ENCODE measurements around the gene CHST15.

The CHST15 gene, protein sequence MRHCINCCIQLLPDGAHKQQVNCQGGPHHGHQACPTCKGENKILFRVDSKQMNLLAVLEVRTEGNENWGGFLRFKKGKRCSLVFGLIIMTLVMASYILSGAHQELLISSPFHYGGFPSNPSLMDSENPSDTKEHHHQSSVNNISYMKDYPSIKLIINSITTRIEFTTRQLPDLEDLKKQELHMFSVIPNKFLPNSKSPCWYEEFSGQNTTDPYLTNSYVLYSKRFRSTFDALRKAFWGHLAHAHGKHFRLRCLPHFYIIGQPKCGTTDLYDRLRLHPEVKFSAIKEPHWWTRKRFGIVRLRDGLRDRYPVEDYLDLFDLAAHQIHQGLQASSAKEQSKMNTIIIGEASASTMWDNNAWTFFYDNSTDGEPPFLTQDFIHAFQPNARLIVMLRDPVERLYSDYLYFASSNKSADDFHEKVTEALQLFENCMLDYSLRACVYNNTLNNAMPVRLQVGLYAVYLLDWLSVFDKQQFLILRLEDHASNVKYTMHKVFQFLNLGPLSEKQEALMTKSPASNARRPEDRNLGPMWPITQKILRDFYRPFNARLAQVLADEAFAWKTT

DNA sequence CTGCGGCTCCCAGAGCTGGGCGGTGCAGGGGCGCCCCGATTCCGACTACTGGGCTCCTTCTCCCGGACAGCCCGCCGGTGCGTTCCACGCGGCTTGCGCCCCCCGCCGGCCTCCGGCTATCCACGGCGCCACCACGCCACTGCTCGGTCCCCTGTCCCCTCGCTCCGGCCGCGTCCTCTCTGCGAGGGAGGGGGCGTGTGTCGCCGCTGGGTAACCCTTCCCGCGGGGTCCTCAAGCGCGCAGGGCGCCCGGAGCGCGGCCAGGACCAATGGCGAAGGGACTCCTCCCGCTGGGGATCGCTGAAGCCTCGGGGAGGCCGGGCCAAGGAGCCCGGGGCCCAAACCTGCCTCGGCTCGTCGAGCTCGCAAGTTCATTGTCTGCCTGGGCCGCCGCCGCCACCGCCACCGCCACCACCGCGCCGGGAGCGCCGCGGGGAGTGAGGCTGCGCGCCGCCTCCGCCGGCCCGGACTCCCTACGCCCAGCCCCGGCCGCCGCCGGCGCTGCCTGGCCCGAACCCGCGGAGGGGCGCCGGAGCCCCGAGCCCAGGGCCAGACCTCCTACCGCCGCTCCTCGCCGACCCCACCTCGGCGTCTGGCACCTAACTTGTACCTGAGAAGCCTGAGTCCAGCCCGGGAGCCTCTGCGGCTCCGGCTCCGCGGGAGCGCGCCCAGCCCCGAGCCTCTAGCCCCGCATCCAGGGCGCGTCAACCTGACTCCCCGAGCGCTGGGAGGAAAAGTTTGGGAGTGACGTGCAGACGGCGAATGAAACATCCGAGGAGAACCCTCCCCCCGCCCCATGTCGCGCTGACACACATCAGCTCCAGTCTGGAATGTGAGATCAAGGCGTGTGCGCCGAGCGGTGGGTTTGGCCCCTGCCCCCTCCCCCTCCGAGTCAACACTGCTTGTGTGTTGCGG, at the start of gene CHST15:
TSS of gene CHST15 (minus strand) at position 739 of the 914 bp plus-strand sequence. CDS start 47,386 bp downstream, outside the sequence.
- ATAC-seq (replicated peaks; ENCODE audit: extremely low read depth, poor library complexity, severe bottlenecking) (no peak), DNase-seq (ENCODE audit: low spot score in 2 of 2) (no peak)
- Mint-ChIP-seq H3K9me3 (no peaks in the 10 kb centered on the region), H3K36me3 (ENCODE audit: insufficient read depth) (peaks cover 4% of the 10 kb centered on the region), H3K4me3 (no peak within 1 kb of the TSS), H3K4me1 (peaks cover 5% of the 10 kb centered on the region), H3K27ac (ENCODE audit: low read depth) (no peak within 1 kb of the TSS), H3K27me3 (peaks cover 61% of the 10 kb centered on the region)

DNA sequence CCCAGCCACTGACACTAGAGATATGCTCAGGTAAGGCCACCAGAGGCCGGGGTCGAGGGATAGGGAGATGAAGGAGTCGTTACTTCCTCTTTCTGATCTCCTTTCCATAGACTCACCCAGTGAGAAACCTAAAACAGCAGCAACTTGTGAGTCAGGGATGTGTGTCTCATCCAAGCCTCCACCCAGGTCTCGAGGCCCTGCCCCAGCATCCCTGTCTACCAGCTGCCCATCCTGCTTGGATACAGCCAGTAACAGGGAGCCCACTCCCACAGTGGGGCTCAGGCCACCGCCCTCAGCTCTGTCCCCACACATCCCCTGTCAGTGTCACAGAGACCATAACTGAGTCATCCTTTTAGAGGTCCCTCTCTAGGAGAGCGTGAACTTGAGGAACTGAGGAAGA, 49.6 kb upstream of the CHST15 start:
- H3K4me3 Mint-ChIP-seq = no peak overlapping the region

DNA sequence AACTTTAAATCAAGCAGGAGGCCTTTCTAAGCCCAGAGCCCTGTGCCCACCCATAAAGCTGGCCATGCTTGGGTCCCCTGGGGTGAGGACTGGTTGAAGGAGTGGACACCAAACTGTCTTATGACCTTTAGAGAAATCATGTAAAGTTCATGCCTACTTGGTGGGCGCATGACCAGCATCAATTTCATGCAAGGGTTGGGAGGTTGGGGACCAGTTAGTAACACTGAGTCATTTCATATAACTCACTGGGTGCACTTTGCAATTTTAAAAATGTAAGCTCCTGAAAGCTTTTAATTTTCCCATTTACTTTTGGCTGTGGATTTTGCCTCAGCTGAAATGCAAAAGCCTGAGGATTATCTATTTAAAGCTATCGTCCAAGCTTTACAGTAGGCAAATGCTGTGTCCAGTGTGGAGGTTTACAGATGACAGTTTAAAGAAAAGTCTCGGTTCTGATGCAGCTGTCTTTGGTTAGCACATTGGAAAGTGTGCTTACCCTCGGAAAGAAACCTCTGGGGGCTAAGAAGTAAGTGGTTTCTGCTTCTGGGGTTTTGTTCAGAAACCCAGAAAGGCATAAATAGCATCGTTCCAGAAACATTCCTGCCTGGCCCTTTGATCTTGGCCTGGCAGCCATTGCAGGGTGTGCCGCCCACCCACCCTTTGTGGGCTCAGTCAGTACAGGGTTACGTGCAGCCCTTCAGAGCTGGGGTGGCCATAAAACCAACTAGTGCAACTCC, 48.8 kb upstream of the CHST15 start:
- Mint-ChIP-seq H3K27me3 (peaks cover 25% of the 10 kb centered on the region), H3K36me3 (ENCODE audit: insufficient read depth) (no peaks in the 10 kb centered on the region), H3K4me1 (no peaks in the 10 kb centered on the region), H3K27ac (ENCODE audit: low read depth) (no peak overlapping the region), H3K9me3 (no peaks in the 10 kb centered on the region), H3K4me3 (no peak overlapping the region)
- DNase-seq (ENCODE audit: low spot score in 2 of 2) = no peak
- no peak for ATAC-seq (replicated peaks; ENCODE audit: extremely low read depth, poor library complexity, severe bottlenecking)

More for the DNA sequence above, 49.6 kb upstream of the CHST15 start:
- ATAC-seq (replicated peaks; ENCODE audit: extremely low read depth, poor library complexity, severe bottlenecking) (no peak), DNase-seq (ENCODE audit: low spot score in 2 of 2) (no peak)
- H3K36me3 Mint-ChIP-seq (ENCODE audit: insufficient read depth) = no peaks in the 10 kb centered on the region
- H3K9me3 Mint-ChIP-seq = no peaks in the 10 kb centered on the region
- H3K27ac Mint-ChIP-seq (ENCODE audit: low read depth) = no peak overlapping the region
- H3K4me1 Mint-ChIP-seq = no peaks in the 10 kb centered on the region
- H3K27me3 Mint-ChIP-seq = peaks cover 17% of the 10 kb centered on the region

DNA sequence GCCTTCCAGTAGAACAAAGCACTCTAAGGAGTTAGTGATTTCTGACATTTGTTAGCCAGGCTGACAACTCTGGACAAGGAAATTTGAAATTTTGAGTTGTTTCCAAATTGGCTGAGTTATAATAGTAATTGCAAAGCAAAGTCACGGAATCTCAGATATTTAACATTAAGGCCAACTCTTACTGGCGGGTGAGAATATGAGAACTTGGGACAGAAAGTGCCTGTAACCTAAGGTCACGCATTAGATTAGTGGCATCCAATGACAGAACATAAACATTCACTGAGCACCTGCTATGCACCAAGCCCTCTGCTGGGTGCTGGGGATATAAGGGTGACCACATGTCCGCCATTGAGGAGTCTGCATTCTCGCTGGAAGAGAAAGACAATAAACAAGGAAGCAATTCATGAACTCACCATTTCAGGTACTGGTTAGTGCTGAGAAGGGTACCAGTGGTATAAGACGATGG, 45.5 kb upstream of the CHST15 start:
- ATAC-seq (replicated peaks; ENCODE audit: extremely low read depth, poor library complexity, severe bottlenecking) (no peak), DNase-seq (ENCODE audit: low spot score in 2 of 2) (no peak)
- Mint-ChIP-seq H3K9me3 (no peaks in the 10 kb centered on the region), H3K27ac (ENCODE audit: low read depth) (no peak overlapping the region), H3K27me3 (peaks cover 41% of the 10 kb centered on the region), H3K4me1 (no peaks in the 10 kb centered on the region), H3K4me3 (no peak overlapping the region), H3K36me3 (ENCODE audit: insufficient read depth) (no peaks in the 10 kb centered on the region)

DNA sequence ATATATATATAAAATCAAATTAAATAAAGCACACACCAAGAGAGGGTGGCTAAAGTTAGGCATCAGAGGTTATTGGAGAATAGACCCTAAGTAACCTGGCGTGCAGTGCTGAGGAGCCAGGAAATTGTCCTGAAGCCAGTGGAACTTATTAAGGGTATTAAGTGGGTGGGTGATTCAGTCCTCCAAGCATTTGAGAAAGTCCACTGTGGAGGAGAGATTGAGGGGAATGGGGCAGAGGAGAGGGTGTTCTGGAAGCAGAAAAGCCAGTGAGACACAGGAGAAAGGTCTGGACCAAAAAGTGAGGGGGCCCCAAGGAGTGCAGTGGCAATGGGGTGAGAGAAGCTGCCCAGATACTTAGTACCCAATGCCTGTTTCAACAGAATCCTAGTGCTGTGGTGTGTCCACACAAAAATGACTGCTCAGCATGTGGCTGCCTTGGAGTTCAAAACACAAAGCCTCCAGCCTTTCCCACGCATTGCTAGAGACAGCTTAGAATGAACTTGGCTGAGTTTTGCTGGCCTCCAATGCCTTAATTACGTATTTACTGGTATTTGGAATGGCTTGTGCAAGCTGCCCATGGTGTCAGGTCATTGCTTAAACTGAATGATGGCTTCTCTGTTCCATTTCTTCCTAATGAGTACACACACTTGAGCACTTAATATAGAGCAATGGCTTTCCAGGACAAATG, 44.9 kb upstream of the CHST15 start:
- Mint-ChIP-seq H3K27ac (ENCODE audit: low read depth) (no peak overlapping the region), H3K27me3 (peaks cover 42% of the 10 kb centered on the region), H3K9me3 (no peaks in the 10 kb centered on the region), H3K4me1 (no peaks in the 10 kb centered on the region), H3K4me3 (no peak overlapping the region), H3K36me3 (ENCODE audit: insufficient read depth) (no peaks in the 10 kb centered on the region)
- no peak for ATAC-seq (replicated peaks; ENCODE audit: extremely low read depth, poor library complexity, severe bottlenecking)
- no peak for DNase-seq (ENCODE audit: low spot score in 2 of 2)

DNA sequence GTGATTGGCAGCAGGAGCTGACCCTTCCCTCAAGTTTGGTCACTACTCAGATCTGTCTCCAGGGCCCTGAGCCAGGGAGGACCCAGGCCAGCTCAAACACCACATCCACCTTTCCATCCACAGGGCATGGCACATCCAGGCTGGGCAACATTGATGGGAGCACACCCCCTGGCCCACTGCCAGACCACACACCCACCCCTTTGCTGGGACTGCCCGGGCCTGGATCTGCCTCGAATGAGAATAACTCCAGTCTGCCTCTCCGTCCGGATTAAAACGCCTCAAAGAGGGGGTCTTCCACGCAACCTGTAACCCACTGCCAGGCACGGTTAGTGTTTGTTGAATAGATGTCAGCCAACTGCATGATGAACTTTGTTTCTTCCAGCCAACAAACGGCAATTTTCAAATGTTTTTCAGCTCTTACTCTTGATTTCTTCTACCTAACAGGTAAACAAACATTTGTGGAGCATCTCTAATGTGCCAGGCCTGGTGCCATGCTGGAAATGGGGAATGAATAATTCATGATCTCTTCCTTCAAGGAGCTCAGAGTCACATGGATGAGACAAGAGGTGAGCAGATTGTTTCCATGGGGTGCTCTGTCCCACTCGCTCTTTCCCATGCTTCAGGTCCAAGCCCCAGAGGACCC, 41.0 kb upstream of the CHST15 start:
- DNase-seq (ENCODE audit: low spot score in 2 of 2) (no peak), ATAC-seq (replicated peaks; ENCODE audit: extremely low read depth, poor library complexity, severe bottlenecking) (no peak)
- Mint-ChIP-seq H3K36me3 (ENCODE audit: insufficient read depth) (no peaks in the 10 kb centered on the region), H3K4me3 (no peak overlapping the region), H3K4me1 (no peaks in the 10 kb centered on the region), H3K27ac (ENCODE audit: low read depth) (no peak overlapping the region), H3K9me3 (no peaks in the 10 kb centered on the region), H3K27me3 (peaks cover 69% of the 10 kb centered on the region)

DNA sequence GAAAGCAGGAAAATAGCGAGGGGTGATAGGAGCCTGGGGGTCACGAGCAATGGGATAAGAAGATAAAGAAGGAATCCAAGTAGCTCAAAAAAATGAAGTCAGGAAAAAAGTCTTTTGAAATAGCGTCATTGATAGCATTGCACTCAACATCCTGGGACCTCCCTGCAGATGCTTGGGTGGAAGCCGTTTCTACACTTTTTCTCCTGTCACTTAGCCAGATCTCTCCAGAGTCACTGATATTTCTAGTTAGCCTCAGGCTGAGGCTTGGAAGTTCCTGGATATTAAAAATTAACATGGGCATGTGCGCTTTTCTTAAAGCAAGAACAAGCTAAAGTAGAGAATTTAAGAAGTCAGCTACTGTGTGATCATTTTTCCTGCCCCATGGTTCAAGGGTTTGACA, 39.5 kb upstream of the CHST15 start:
- Mint-ChIP-seq H3K4me3 (no peak overlapping the region), H3K9me3 (no peaks in the 10 kb centered on the region), H3K27ac (ENCODE audit: low read depth) (no peak overlapping the region), H3K36me3 (ENCODE audit: insufficient read depth) (no peaks in the 10 kb centered on the region), H3K4me1 (no peaks in the 10 kb centered on the region), H3K27me3 (peaks cover 54% of the 10 kb centered on the region)
- ATAC-seq (replicated peaks; ENCODE audit: extremely low read depth, poor library complexity, severe bottlenecking) = no peak
- no peak for DNase-seq (ENCODE audit: low spot score in 2 of 2)

DNA sequence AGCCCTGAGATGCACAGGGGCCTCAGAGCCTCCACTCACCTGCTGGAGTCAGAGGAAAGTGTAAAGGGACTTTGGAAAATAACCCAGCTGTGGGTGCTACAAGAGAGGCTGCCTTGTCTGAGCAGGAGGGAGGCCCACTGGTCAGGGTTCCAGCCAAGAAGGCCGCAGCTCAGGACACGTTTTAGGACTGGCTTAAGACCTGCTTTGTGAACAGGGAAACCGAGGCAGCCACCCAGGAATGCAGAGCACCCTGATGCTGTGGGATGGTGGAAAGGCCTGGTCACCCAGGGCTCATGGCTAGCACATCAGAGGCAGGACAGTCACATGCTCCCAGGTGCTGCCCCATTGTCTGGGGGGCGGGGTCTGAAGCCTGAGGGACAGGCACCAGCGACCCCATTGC, 38.9 kb upstream of the CHST15 start:
- Mint-ChIP-seq H3K27ac (ENCODE audit: low read depth) (no peak overlapping the region), H3K4me1 (no peaks in the 10 kb centered on the region), H3K4me3 (no peak overlapping the region), H3K9me3 (no peaks in the 10 kb centered on the region), H3K27me3 (peaks cover 48% of the 10 kb centered on the region), H3K36me3 (ENCODE audit: insufficient read depth) (no peaks in the 10 kb centered on the region)
- no peak for ATAC-seq (replicated peaks; ENCODE audit: extremely low read depth, poor library complexity, severe bottlenecking)
- no peak for DNase-seq (ENCODE audit: low spot score in 2 of 2)

DNA sequence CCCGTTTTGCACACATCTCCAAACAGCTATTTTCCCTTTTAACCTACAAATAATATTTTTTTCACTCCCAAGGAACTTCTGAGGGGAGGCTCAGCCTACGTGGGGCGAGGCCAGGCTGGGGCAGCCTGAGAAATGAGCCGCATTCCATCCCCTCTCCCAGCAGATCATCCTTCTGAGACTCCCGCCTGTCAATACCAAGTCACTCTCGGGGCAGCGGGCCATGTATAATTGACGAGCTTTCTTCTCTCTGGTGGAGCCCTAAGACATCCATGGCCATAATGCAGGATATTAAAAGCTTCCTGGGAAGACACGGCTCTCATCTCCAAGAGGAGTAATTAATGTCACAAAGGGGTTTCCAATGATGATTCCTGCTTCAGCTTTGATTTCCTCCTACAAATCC, 37.8 kb upstream of the CHST15 start:
- no peak for DNase-seq (ENCODE audit: low spot score in 2 of 2)
- ATAC-seq (replicated peaks; ENCODE audit: extremely low read depth, poor library complexity, severe bottlenecking) = no peak
- no peak overlapping the region for H3K27ac Mint-ChIP-seq (ENCODE audit: low read depth)
- H3K27me3 Mint-ChIP-seq = peaks cover 43% of the 10 kb centered on the region
- H3K4me3 Mint-ChIP-seq = no peak overlapping the region
- no peaks in the 10 kb centered on the region for H3K36me3 Mint-ChIP-seq (ENCODE audit: insufficient read depth)
- H3K9me3 Mint-ChIP-seq = no peaks in the 10 kb centered on the region
- H3K4me1 Mint-ChIP-seq = no peaks in the 10 kb centered on the region

DNA sequence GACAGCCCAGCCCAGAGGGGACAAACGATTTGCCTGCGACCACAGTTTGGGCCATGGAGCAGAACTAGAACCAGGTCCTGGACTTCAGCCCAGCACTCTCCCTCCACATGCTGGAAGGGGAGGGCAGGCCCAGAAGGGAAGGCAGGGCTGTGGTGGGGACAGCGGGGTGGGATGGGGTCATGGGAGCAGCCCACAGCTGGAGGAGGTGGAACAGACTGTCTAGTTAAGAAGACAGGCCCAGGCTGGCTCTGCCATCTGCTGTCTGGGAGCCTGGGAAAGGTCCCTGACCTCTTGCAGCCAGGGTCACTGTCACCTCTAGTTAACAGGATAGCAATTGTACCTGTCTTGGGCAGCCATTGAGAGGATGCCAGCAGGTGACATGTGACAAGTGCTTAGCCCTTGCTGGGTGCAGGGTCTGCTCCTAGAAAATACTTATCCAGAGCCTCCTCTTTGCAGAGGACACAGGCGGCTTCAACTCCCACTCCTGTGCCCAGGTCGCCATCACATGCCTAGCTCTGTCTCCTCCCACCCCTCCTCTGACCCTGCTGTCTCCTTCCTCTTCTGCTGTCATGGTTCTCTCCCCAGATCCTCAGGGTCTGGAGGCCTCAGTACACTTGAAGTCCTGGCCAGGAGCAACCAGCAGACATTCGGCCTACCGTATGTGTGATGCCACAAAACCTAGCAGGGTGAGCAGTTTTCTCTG, 37.0 kb upstream of the CHST15 start:
- no peak for ATAC-seq (replicated peaks; ENCODE audit: extremely low read depth, poor library complexity, severe bottlenecking)
- no peak overlapping the region for H3K4me3 Mint-ChIP-seq

DNA sequence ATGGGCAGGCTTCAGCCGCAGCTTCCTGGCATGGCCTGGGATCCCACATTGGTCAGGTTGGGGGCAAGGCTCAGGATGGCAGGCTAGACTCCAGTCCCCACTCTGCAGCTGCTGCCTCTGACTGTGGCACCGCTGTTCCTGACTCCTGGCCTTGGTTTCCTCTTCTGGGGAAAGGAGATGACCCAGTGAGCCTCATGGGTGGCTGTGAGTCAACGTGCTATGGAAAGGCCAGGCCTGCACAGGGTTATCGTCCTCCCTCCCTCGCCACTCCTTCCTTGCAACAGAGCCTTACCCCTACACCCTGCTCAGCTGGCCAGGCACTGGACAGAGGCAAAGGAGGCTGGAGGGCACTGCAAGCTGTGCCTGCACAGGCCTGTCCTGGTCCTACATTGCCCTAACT, 36.1 kb upstream of the CHST15 start:
- Mint-ChIP-seq H3K9me3 (no peaks in the 10 kb centered on the region), H3K36me3 (ENCODE audit: insufficient read depth) (no peaks in the 10 kb centered on the region), H3K27ac (ENCODE audit: low read depth) (no peak overlapping the region), H3K4me1 (no peaks in the 10 kb centered on the region), H3K4me3 (no peak overlapping the region), H3K27me3 (peaks cover 36% of the 10 kb centered on the region)
- DNase-seq (ENCODE audit: low spot score in 2 of 2) = no peak
- no peak for ATAC-seq (replicated peaks; ENCODE audit: extremely low read depth, poor library complexity, severe bottlenecking)

More for the DNA sequence above, 37.0 kb upstream of the CHST15 start:
- no peak for DNase-seq (ENCODE audit: low spot score in 2 of 2)
- H3K36me3 Mint-ChIP-seq (ENCODE audit: insufficient read depth) = no peaks in the 10 kb centered on the region
- H3K4me1 Mint-ChIP-seq = no peaks in the 10 kb centered on the region
- H3K9me3 Mint-ChIP-seq = no peaks in the 10 kb centered on the region
- peaks cover 43% of the 10 kb centered on the region for H3K27me3 Mint-ChIP-seq
- no peak overlapping the region for H3K27ac Mint-ChIP-seq (ENCODE audit: low read depth)
